H4 (cell line): Measurements from ENCODE around the gene WBP2. TPM values are rescaled to one million over a fixed set of nuclear protein-coding genes. Genes with fewer than 3 reads are reported as not detected.

ENCODE experiments used
- DNase-seq: peaks from one replicate; pipeline ENCODE4 v3.0.0-alpha.2; 2015; ENCODE audit warnings: low spot score
- total RNA-seq: library from RNA; depleted of rRNA; stranded (reverse); fragments of >200 nt; shearing (Covaris generic); gene quantifications from 2 replicates; pipeline ENCODE4 v1.2.3, GENCODE V29; 2014

WBP2 gene
- total RNA-seq, 1 experiment from 2014 or later: 26.3 TPM

DNA sequence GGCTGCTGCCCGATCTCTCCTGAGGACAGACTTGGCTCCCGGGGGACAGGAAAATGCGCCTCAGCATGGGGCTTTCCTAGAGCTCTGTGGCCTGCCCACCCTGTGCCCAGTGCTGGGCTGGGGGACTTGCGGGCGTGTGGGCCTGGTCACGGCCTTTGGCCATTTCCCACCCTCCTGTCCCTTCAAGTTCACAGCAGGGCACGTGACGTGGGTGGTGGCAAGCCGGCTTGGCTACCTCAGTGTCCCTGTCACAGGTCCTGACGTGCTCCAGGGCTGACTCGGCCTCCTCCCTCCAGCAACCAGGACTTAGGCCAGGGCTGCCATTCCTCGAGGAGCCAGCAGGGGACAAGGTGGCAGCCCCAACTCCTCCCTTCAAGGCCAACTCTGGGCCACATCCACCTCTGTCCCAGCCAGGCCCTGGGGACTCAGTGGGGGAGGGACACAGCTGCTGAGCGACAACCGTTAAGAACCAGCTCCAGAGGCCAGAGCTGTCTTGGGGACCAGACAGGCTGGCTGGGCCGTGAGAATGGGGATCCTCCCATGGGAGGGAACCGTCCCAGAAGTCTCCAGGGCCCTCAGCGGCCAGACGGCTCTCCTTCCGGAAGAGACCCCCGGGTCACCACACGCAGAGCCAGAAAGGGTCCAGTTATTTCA, 9.9 kb downstream of the WBP2 start:
- DNase-seq: peak; percentile 89

DNA sequence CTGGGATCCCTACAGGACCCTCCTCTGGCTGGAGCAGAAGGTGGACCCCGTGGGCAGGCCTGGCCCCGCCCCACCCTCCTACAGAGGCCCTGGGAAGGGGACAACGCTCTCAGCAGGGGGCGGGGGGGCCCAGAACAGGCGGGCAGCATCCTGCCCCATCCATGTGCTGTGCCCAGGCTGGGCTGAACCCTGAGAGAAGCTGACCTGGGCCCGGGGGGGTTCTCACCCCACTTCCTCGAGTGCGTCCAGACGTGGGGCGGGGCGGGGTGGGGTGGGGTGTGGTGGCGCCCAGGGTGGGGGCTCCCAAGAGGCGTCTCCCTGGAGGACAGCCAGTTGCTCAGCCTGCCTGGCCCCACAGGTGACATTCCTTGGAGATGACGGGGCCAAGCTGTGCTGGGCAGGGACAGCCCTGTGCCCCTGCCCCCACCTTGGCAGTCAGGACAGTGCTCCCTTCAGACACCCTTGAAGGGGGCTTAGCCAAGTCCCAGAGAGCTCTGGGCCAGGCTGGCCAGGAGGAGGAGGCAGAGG, 10.5 kb downstream of the WBP2 start:
- DNase-seq: peak; percentile 71

DNA sequence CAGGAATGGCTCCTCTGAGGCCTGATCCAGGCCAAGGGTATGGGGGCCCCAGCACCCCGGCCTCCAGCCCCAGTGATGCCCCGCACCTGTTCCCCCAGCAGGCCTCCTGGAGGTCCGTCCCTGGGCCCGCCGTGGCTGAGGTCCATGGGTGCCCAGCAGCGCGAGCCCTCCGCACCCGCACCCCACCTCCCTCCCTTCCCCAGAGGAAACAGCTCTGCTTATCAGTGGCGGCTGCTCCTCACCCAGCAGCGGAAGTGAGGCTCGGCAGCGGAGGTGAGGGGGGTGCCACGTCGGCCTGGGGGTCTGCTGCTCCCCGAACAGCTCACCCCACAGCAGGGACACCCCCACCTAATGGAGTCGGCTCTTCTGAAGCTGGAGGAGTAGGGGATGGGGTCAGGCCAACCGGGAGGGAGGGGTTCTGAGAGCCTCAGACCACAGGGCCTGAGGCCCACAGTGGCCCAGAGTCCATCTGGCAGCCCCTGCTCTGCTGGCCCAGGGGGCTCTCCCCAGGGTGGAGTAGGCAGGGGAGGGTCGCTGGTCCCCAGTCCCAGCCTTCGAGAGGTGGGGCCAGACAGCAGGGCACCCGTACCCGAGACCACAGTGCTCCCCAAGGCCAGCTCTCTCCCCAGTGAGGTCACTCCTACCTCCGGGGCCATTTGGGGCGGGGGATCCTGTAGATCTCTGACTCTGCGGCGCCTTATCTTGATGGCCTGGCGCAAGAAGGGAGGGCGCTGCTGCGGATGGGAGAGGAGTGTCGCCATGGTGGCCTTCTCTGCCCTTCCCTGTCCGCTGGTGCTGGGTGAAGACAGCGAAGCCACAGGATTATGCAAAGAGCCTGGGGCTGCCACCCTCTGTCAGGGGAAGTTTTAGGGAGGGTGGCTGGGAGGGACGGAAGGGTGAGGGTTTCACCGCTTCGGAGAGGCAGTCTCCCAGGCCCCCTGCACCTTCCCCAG, 11.3 kb downstream of the WBP2 start, which contains the start of gene UNC13D:
UNC13D (minus strand) TSS at position 828 of the 953 bp plus-strand sequence; CDS start at position 761, 67 bp downstream.
- DNase-seq: no peak

DNA sequence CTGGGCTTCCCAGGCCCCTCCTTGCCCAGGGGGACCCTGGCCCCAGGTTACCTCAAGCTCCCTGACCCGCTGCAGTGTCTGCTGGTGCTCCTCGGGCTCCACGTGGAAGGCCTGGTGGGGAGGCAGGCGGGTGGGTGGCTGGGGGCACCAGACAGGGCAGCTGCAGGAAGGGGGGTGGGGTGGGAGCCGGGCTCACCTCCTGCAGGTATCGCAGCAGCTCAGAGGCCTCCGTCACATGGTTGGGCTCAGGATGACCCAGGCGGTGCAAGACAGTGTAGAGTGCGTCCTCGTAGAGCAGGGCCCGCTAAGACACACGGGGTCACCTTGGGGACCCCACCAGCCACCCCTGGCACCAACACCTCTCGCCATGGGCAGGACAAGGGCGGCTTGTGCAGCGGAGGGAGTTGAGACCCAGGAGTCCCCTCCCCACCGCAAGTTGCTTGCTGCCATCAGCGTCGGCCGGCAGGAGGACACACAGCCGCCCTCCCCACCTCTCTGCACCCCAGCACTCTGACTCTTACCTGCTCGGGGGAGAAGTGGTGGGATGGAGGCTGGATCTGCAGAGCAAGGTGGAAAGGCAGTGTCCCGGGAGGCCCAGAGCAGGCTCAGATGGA, 12.1 kb downstream of the WBP2 start:
- no peak for DNase-seq

DNA sequence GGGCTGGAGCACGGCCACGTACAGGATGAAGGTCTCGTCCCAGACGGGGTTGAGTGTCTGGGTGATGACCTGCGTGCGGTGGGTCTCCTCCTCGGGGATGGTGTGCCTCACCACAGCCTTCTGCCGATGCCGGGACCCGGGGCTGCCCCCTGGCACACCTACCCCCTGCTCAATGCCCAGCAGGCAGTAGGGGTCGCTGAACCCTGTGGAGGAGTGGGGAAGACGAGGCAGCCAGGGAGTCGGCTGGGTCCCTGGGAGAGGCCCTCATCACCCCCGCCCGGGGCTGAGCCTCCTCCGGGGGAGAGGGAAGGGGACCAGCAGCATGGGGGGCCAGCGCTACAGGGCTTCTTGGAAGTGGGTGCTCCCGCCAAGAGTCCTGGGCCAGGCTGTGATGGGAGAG, 12.7 kb downstream of the WBP2 start:
- no peak for DNase-seq

DNA sequence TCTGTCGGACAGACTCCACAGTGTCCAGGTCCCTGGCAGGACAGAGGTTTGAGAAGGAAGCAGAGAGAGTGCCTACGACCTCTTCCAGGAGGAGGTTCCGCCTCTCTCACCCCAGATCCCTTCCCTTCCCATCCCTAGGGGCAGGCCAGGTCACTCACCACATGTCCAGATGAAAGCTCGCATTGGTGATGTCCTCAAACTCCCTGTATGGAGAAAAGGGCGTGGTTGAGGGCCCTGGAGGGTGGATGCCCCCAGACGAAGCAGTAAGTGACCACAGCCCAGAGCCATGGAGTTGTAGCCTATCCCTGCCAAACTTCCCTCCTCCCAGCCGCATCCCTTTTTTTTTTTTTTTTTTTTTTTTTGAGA, 14.4 kb downstream of the WBP2 start:
- DNase-seq: no peak

DNA sequence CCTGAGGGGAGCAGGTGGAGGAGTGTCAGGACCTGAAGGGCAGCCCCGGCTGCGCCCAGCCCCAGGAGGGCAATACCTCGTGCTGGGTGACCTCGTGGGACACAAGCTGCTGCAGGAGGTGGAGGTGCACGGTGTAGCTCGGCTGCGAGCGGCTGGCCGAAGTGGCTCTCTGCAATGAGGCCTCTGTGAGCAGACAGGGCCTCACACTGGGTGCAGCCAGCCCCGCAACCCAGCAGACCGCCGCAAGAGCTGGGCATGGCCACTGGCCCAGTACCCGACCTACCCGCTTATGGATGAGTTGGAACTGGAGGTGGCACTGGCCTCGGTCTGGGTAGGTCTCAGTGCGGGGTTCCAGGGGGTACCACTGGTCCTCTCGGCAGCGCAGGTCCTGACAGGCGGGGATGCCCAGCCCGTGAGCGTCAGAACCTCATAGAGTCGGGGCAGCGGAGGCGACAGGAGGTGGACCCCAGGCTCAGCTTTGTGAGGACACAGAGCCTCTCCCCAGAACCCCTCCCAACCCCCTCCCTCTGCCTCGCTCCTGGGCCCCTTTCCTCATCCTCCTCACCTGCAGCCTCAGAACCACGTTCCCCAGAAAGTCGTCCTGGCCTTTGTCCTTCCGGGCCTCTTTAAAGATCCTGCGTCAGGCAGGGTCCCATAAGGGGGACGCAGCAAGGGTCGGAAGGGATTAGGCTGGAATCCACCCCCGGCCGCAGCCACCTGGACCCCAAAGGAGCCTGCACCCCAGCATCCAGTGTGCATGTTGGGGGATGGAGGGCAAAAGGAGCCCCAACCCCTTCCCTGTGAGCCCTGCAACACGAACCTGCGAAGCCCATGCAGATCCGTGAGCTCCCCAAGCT, 15.0 kb downstream of the WBP2 start:
- DNase-seq: no peak

DNA sequence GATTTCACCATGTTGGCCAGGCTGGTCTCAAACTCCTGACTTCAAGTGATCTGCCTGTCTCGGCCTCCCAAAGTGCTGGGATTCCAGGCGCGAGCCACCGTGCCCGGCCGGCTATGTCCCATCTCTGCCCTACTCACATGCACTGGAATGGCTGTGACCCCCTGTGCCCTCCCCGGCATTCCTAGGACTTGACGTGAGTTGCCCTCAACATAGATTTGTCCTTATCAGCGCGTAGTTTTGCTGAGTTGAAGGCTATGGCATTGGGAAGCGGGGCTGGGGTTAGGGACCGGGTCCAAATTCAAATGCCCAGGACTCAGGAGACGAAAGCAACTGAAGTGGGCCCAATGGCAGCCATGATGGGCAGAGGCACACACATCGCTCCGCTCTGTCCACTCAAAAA, 16.7 kb downstream of the WBP2 start:
- DNase-seq: no peak

DNA sequence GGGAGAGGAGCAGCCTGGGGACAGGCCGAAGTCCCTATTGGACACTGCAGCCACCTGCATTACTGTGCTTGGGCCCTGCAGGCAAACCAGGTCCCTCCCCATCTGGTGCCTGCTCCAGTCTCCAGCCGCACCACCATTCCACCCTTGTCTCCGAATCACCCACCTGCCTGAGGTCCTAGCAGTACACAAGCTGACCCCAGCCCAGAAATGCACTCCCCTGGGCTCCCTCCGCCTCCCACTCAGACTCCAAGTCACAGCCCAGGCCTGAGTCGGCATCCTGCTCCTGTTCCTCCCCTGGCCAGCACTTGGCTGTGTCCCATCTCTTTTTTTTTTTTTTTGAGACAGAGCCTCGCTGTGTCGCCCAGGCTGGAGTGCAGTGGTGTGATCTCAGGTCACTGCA, 17.2 kb downstream of the WBP2 start:
- no peak for DNase-seq

DNA sequence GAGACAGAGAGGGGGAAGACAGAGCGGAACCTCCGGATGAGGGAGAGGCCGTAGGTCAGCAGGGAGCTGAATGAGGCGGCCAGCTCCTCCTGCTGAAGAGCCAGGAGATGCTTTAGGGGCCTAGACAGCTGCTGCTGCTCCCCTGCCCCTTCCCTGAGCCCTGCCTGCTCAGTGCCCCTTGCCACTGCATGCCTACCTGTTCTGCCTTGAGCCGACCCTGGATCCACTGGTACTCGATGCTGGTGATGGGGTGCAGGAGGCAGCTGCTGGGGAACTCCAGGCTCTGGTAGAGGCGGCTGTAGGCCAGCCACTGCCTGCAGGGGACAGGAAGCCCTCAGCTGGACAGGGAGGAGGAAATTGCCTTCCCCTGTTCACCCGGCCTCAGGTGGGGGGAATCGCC, 18.5 kb downstream of the WBP2 start:
- no peak for DNase-seq

DNA sequence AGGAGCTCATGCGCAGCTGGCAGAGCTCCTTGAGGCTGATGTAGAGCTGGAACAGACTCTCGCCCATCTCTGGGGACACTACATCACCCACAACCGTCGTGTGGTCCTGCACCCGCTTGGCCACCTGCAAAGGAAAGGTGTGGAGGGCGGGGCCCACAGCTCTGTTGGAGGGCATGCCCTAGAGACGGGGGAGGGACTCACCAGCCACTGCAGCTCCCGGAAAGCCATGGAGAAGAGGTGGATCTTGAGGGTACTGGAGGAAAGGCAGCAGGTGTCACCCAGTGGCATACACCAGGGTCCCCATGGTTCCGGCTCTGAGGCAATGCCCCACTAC, 19.5 kb downstream of the WBP2 start:
- DNase-seq: no peak

DNA sequence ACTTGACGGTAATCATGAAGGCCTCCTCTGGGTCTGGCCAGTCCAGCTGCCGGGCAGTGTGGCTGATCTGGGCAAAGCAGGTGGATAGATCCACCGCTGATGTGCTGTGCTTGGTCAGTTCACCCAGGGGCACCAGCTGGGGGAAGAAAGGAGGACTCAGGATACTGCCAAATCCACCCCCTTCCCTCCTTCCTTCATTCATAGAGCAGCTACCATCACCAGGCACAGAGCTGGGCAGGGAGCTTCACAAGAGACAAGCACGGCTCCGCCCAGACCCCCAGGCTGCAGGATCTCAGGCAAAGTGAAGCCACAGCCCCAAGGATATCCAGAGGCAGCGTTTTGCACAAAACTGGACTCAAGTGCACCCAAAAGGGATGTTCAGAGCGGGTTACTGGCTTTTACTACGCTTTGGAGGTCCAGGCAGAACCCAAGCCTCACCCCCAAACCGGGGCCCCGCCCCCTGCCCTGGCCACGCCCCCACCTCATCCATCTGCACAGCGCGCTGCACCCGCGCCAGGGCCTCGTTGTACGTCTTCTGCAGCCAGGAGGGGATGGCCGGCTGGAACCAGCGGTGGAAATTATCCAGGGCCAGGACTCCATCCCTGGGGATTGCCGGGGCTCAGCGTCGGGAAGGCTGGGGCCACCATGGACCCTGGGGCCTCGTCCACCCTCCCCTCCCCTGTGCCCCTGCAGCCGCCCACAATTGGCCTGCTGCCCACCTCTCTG, 20.0 kb downstream of the WBP2 start:
- no peak for DNase-seq

DNA sequence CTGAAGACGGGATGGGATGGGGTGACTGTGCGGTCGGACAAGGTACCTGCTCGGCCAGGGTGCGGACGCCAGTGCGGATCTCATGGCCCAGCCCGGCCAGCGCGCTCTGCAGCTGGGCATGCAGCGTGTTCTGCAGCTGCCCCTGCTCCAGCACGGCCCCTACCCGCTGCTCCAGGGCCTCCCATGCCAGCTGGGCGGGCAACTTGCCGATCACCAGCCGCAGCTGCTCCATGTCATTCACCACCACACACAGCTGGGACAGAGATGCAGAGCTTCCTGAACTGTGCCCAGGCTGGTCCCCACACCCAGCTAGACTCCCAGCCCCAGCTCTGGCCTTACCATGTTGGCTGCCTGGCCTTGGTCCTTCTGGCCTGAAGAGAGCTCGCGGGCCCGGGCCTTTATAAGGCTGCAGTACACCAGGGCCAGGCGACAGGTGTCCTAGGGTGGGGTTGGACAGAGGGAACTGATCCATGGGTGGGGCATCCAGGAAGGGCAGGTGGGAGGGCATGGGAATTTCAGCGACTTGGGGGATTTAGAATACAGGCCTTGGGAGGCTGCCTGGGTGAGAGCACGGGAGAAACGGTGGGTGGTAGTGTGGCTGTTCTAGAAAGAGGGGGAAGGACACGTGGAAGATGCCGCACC, 20.7 kb downstream of the WBP2 start:
- DNase-seq: no peak

DNA sequence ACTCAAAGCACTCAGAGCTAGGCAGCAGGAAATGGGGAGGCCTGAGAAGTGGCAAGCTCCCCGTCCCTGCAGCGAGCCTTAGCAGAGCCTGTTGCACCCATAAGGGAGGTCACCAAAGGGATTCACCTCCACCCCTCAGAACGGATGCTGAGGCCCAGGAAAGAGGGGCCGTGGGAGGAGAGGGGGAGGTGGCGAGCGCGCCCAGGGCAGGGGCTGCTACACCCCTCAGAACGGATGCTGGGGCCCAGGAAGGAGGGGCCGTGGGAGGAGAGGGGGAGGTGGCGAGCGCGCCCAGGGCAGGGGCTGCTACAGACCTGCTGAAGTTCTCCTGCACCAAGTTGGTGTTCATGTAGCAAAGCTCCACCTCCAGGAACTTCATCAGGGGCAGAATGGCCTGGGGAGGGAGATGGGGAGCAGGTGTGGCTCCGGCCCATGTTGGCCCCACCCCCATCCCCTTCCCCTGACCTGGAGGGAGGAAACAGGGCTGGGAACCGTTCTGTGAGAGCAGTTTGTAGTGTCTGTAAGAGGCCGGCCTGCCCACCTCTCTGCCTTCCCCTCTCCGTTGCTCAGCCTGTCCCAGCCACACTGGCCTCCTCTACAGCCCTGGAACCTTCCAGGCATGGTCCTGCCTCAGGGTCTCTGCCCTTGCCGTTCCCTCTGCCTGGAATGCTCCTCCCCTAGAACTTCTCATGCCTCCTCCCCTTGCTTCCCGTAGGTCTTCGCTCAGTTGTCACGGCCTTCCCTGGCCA, 22.3 kb downstream of the WBP2 start:
- DNase-seq: no peak

DNA sequence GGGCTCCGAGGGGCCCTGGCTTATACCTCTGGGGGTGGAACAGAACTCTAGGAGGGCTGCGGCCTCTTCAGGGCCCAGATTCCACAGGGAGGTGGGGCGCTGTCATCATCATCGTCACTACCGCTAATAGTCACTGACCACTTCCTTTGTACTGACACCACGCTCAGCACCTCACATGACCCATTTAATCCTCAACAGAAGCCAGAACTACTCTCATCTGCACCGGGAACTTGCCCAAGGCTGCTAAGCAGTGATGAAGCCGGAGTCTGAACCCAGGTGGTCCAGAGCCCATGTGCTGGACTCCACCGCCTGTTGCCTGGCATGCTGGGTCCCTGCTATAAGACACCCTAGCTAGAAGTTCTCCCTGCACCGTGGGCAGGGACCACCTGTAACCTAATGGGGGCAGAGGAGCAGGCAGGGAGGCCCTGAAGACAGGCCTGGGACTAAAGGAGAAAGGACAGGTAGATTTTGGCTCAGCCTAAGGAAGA, 22.9 kb downstream of the WBP2 start:
- DNase-seq: peak; percentile 86

DNA sequence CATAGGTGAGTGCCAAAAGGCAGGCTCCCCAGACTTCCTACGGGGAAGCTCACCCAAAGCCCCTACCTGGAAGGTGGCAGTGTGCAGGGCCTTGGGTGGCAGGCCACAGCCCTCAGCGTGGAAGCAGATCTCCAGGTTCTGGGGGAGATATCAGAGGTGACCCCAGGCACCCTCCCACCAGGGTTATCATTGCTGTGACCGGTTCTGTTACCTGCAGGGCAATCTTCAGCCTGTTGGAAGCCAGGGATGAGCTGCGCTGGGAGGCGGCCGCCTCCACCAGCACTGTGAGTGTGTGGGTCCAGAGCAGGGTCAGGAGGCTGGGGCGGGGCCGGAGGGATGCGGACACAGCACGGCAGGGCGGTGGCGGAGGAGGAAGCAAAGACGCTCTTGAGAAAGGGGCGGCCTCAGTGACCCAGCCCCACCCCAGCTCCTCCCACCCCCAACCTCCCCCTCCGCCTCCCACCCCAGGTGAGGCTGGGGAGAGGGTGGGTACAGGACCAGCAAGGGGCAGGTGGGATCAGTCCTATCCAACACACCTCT, 24.0 kb downstream of the WBP2 start:
- DNase-seq: no peak

DNA sequence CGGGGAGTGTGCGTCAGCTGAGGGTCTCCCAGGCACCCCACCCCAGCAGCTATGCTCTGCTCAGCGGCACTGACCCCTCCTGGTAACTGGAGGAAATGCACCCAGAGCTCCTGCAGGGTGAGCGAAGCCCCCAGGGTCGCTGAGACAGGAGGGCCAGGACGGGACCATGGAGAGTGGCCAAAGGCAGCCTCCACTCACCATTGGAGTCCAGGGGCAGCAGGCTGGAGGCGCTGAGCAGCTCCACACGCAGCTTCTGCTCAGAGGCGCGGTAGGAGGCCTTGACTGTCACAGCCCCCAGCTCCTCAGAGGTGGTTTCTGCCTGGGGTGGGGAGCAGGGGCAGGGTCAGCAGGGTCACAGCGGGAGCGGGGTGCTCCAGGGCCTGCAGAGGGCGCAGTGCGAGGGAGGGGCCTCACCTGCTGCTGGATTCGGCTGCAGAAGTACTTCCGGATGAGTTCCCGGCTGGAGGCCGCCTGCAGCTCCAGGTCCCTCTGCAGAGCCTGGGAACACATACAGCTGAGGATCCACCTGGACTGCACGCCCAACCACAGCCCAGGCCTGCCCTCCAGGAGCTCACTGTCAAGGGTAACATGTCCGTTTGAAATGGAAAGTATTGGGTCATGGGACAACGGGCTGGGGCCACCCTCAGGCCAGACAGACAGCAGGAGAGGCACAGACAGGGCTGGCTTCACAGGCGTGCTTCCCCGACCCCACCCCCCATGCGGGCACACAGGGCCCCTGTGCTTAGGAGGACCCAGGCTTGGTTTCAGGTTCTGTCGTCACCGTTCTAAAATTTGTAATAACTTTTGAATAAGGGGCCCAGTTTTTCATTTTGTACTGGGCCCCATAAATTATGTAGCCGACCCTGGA, 24.7 kb downstream of the WBP2 start:
- no peak for DNase-seq

DNA sequence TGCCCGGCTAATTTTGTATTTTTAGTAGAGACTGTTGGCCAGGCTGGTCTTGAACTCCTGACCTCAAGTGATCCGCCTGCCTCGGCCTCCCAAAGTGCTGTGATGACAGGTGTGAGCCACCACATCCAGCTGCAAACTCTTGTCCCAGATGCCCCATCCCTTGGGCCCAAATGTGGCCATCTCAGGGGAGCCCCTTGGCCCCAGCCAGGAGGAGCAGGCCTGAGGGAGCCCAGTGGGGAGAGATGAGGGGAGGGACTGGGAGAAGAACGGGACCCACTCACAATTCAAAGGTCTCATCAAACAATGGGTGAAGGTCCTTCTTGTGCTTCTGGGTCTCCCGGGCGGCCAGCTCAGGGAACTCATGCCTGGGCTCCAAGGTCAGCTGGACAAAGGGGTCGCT, 25.4 kb downstream of the WBP2 start:
- DNase-seq: no peak
